WTC11 (cell line): Measurements from ENCODE around the gene IYD. TPM values are rescaled to one million over a fixed set of nuclear protein-coding genes. Genes with fewer than 3 reads are reported as not detected.

Source experiments
- ATAC-seq: fragments of 200-7000 bp; cut with Tn5 transposase; 2 replicates; pipeline ENCODE4 v1.10.0; 2021; ENCODE audit warnings: mild to moderate bottlenecking, moderate library complexity
- CTCF ChIA-PET: fragments of 300-600 bp; sonication (Branson Sonifier 250); formaldehyde crosslinking; loops from one replicate; lab custom pipeline; 2021; ENCODE audit warnings: antibody characterized with exemption; lab: Charles Lee
- POLR2A ChIA-PET: fragments of 350-600 bp; sonication (Branson Sonifier 250); formaldehyde crosslinking; loops from one replicate; lab custom pipeline; 2021; ENCODE audit warnings: antibody characterized with exemption; lab: Charles Lee
- DNase-seq: peaks from one replicate; pipeline ENCODE4 v3.0.0; 2021; ENCODE audit warnings: low spot score
- H3K27ac Mint-ChIP-seq: 2 replicates; pipeline ENCODE4 v1.8.0; 2021; ENCODE audit warnings: mixed read lengths
- H3K27me3 Mint-ChIP-seq: 2 replicates; pipeline ENCODE4 v1.8.0; 2021; ENCODE audit warnings: low read depth, mild to moderate bottlenecking, moderate library complexity, mixed read lengths
- H3K36me3 Mint-ChIP-seq: 2 replicates; pipeline ENCODE4 v1.8.0; 2021; ENCODE audit warnings: mixed read lengths
- H3K4me1 Mint-ChIP-seq: 2 replicates; pipeline ENCODE4 v1.8.0; 2022; ENCODE audit warnings: mixed read lengths
- H3K4me3 Mint-ChIP-seq: 2 replicates; pipeline ENCODE4 v1.8.0; 2021; ENCODE audit warnings: mild to moderate bottlenecking, moderate library complexity, mixed read lengths
- H3K9me3 Mint-ChIP-seq: 2 replicates; pipeline ENCODE4 v1.8.0; 2021; ENCODE audit warnings: mixed read lengths
- AR ChIP-seq: fragments of 250-450 bp; sonication (Bioruptor Pico); IDR thresholded peaks from 2 replicates; pipeline ENCODE4 v1.9.0; 2021; ENCODE audit warnings: mild to moderate bottlenecking
- ATF1 ChIP-seq: sonication (generic); formaldehyde crosslinking; IDR thresholded peaks from 2 replicates; pipeline ENCODE4 v1.8.1; 2023; ENCODE audit warnings: mild to moderate bottlenecking, moderate library complexity, missing genetic modification reagents
- CREB1 ChIP-seq: sonication (generic); formaldehyde crosslinking; IDR thresholded peaks from 2 replicates; pipeline ENCODE4 v1.8.0; 2023; ENCODE audit warnings: mild to moderate bottlenecking, missing genetic modification reagents
- CTCF ChIP-seq: fragments of 200-600 bp; IDR thresholded peaks from 2 replicates; pipeline ENCODE4 v1.8.0; 2022; ENCODE audit warnings: antibody characterized with exemption
- GTF2I ChIP-seq: fragments of 250-450 bp; sonication (Bioruptor Pico); conservative IDR thresholded peaks from 2 replicates; pipeline ENCODE4 v1.4.0; 2021; ENCODE audit warnings: mild to moderate bottlenecking
- HMGA2 ChIP-seq: fragments of 250-450 bp; sonication (Bioruptor Pico); IDR thresholded peaks from 2 replicates; pipeline ENCODE4 v1.4.0; 2021; ENCODE audit warnings: mild to moderate bottlenecking, moderate library complexity
- HMGXB4 ChIP-seq: sonication (generic); formaldehyde crosslinking; IDR thresholded peaks from 2 replicates; pipeline ENCODE4 v1.8.1; 2023; ENCODE audit warnings: mild to moderate bottlenecking, moderate library complexity, missing genetic modification reagents
- KAT7 ChIP-seq: sonication (generic); formaldehyde crosslinking; IDR thresholded peaks from 2 replicates; pipeline ENCODE4 v1.8.1; 2023; ENCODE audit warnings: missing genetic modification reagents, mild to moderate bottlenecking, borderline replicate concordance
- MYBL2 ChIP-seq: sonication (generic); formaldehyde crosslinking; IDR thresholded peaks from 2 replicates; pipeline ENCODE4 v1.8.1; 2023; ENCODE audit warnings: mild to moderate bottlenecking, moderate library complexity, missing genetic modification reagents
- PREB ChIP-seq: sonication (generic); formaldehyde crosslinking; IDR thresholded peaks from 2 replicates; pipeline ENCODE4 v1.8.1; 2022; ENCODE audit warnings: mild to moderate bottlenecking, missing genetic modification reagents, moderate library complexity, borderline replicate concordance
- PRRX2 ChIP-seq: fragments of 250-450 bp; sonication (Bioruptor Pico); IDR thresholded peaks from 2 replicates; pipeline ENCODE4 v1.8.0; 2021; ENCODE audit warnings: mild to moderate bottlenecking
- SMAD3 ChIP-seq: sonication (generic); formaldehyde crosslinking; IDR thresholded peaks from 2 replicates; pipeline ENCODE4 v1.8.0; 2022; ENCODE audit warnings: missing genetic modification reagents, mild to moderate bottlenecking, borderline replicate concordance
- SMAD4 ChIP-seq: sonication (generic); formaldehyde crosslinking; IDR thresholded peaks from 2 replicates; pipeline ENCODE4 v1.8.0; 2022; ENCODE audit warnings: mild to moderate bottlenecking, missing genetic modification reagents
- TP53 ChIP-seq: sonication (generic); formaldehyde crosslinking; IDR thresholded peaks from 2 replicates; pipeline ENCODE4 v1.8.1; 2023; ENCODE audit warnings: mild to moderate bottlenecking, missing genetic modification reagents
- USF2 ChIP-seq: sonication (generic); formaldehyde crosslinking; IDR thresholded peaks from 2 replicates; pipeline ENCODE4 v1.8.1; 2023; ENCODE audit warnings: mild to moderate bottlenecking, missing genetic modification reagents, moderate library complexity
- ZMAT4 ChIP-seq: fragments of 250-450 bp; sonication (Bioruptor Pico); IDR thresholded peaks from 2 replicates; pipeline ENCODE4 v1.9.0; 2021; ENCODE audit warnings: mild to moderate bottlenecking
- ZNF425 ChIP-seq: fragments of 250-450 bp; sonication (Bioruptor Pico); conservative IDR thresholded peaks from 2 replicates; pipeline ENCODE4 v1.9.0; 2021; ENCODE audit warnings: mild to moderate bottlenecking
- total RNA-seq: library from RNA; stranded (reverse); gene quantifications from 3 replicates; pipeline ENCODE4 v1.2.3, GENCODE V29; 2021

The IYD gene
- total RNA-seq, 1 experiment from 2014 or later: not detected

GRCh38 chr6:150392452-150393220, 23.8 kb downstream of the IYD start (continued):
- no peak for TF ChIP-seq ZMAT4
- no peak for TF ChIP-seq AR (CRISPR knock-in tag)

GRCh38 chr6:150394053-150394898, 25.5 kb downstream of the IYD start:
- Mint-ChIP-seq H3K36me3 (no peaks in the 10 kb centered on the region), H3K4me3 (no peak overlapping the region), H3K27ac (no peak overlapping the region), H3K4me1 (no peaks in the 10 kb centered on the region), H3K9me3 (no peaks in the 10 kb centered on the region), H3K27me3 (peaks cover 11% of the 10 kb centered on the region)
- ChIA-PET POLR2A (interaction anchor here (1.2 kb wide), 1 partner anchor 385 kb away, joined by 5 read pairs; no protein-coding TSS in a partner anchor), CTCF (interaction anchor here (0.8 to 2.6 kb wide), 18 partner anchors 9 to 424 kb away, joined by 3 to 47 read pairs (median 6); partner anchors contain the start of gene ULBP3)
- TF ChIP-seq HMGA2 (CRISPR knock-in tag) (no peak), GTF2I (no peak), KAT7 (CRISPR knock-in tag) (no peak), CREB1 (CRISPR knock-in tag) (no peak), TP53 (CRISPR knock-in tag) (no peak), PRRX2 (CRISPR knock-in tag) (no peak), MYBL2 (no peak), ZNF425 (no peak), USF2 (CRISPR knock-in tag) (no peak), SMAD3 (CRISPR knock-in tag) (no peak)
- DNase-seq: no peak
- ATAC-seq: no peak

GRCh38 chr6:150394899-150395295, 26.1 kb downstream of the IYD start:
- ChIA-PET CTCF (interaction anchor here (0.6 to 2.6 kb wide), 36 partner anchors 10 to 423 kb away, joined by 3 to 47 read pairs (median 4); partner anchors contain the start of genes RAET1L and ULBP3), POLR2A (interaction anchor here (0.9 to 1.2 kb wide), 2 partner anchors 326 to 384 kb away, joined by 3 to 5 read pairs; partner anchors contain the start of gene ULBP3)
- DNase-seq (no peak), ATAC-seq (no peak)
- no peak overlapping the region for H3K4me3 Mint-ChIP-seq
- H3K27ac Mint-ChIP-seq: no peak overlapping the region
- no peaks in the 10 kb centered on the region for H3K9me3 Mint-ChIP-seq
- H3K36me3 Mint-ChIP-seq: no peaks in the 10 kb centered on the region
- H3K4me1 Mint-ChIP-seq: no peaks in the 10 kb centered on the region
- peaks cover 11% of the 10 kb centered on the region for H3K27me3 Mint-ChIP-seq
- TF ChIP-seq CTCF (no peak), ATF1 (CRISPR knock-in tag) (no peak), GTF2I (no peak), SMAD3 (CRISPR knock-in tag) (no peak), PREB (no peak), TP53 (CRISPR knock-in tag) (no peak), USF2 (CRISPR knock-in tag) (no peak), HMGXB4 (CRISPR knock-in tag) (no peak), SMAD4 (CRISPR knock-in tag) (no peak)
